Transverse colon (tissue), 4 donors: ENCODE results near the gene GRAMD1B. TPM values are rescaled to one million over a fixed set of nuclear protein-coding genes. Genes with fewer than 3 reads are reported as not detected.

ENCODE experiments used
- DNase-seq: peaks from one replicate; pipeline ENCODE4 v3.0.0-alpha.2; 2019
- H3K27ac ChIP-seq, 4 donors: fragments of 200-600 bp; sonication (generic); 2 replicates each; pipeline ENCODE4 v1.5.1; 2016 to 2018; ENCODE audit warnings: inconsistent platforms in 4 of 4
- H3K27me3 ChIP-seq: fragments of 200-600 bp; sonication (generic); 2 replicates; pipeline ENCODE4 v1.5.1; 2017; ENCODE audit warnings: inconsistent platforms
- H3K36me3 ChIP-seq, 4 donors: fragments of 200-600 bp; sonication (generic); 2 replicates each; pipeline ENCODE4 v1.5.1; 2017 to 2019; ENCODE audit warnings: inconsistent platforms in 4 of 4
- H3K4me1 ChIP-seq, 4 donors: fragments of 200-600 bp; sonication (generic); 2 replicates each; pipeline ENCODE4 v1.5.1; 2017 to 2020; ENCODE audit warnings: inconsistent platforms in 4 of 4
- H3K4me3 ChIP-seq, 4 donors: fragments of 200-600 bp; sonication (generic); 1 replicate in 1 of 4; 2 replicates in 3 of 4; pipeline versions ENCODE4 v1.5.1 to v1.6.1; 2017 to 2019; ENCODE audit warnings: inconsistent platforms in 4 of 4
- H3K9me3 ChIP-seq, 2 donors: fragments of 200-600 bp; sonication (generic); 2 replicates each; pipeline ENCODE4 v1.5.1; 2017 to 2019; ENCODE audit warnings: inconsistent platforms in 2 of 2
- EP300 ChIP-seq: sonication (generic); formaldehyde crosslinking; IDR thresholded peaks from one replicate; pipeline ENCODE4 v1.6.1; 2017; ENCODE audit warnings: antibody characterized with exemption, low read depth
- POLR2A ChIP-seq: fragments of 450-650 bp; IDR thresholded peaks from one replicate; pipeline ENCODE4 v1.6.1; 2016; ENCODE audit warnings: antibody characterized with exemption, mild to moderate bottlenecking, moderate library complexity
- POLR2AphosphoS5 ChIP-seq, 3 donors: sonication (generic); formaldehyde crosslinking; IDR thresholded peaks; one replicate each; pipeline ENCODE4 v1.6.1; 2016; ENCODE audit warnings: antibody characterized with exemption in 3 of 3
- WGBS, 2 donors: methylation state at CpG; one replicate each; pipeline ENCODE4 v1.1.5; 2018; ENCODE audit warnings: low coverage in 1 of 2; 5-methylcytosine and 5-hydroxymethylcytosine counted together
- in situ Hi-C, 4 donors: fragments of 200-750 bp; cut with MboI; loops; one replicate each; pipeline versions ENCODE4 v1.15.0 to v1.15.1; 2017; ENCODE audit warnings: low sequenced_read_pairs in 3 of 4, low pct_ligation_motif_present in 1 of 4, low pct_unique_long_range_greater_than_20kb in 1 of 4
- intact Hi-C: fragments of 100-400 bp; cut with DNase I; formaldehyde crosslinking; loops from one replicate; pipeline ENCODE4 v1.15.1; 2023; ENCODE audit warnings: low total_unique reads
- total RNA-seq, 4 donors: library from RNA; depleted of rRNA; stranded (reverse); fragments of >200 nt; gene quantifications; one replicate each; pipeline ENCODE4 v1.1.0, GENCODE V29; 2016
- TF ChIP-seq, protein P1 (sequence below), 5 experiments: fragments of 200-600 bp in 3 of 5; fragments of 450-650 bp in 2 of 5; sonication (generic) in 3 of 5; IDR thresholded peaks; 1 replicate in 2 of 5; 2 replicates in 3 of 5; pipeline ENCODE4 v1.5.1; 2016 to 2017; ENCODE audit warnings: antibody characterized with exemption in 5 of 5, inconsistent platforms in 3 of 5, mild to moderate bottlenecking in 2 of 5, moderate library complexity in 1 of 5

GRAMD1B gene
- total RNA-seq, 4 donors from 2014 or later: 4.3 to 58.4 (median 9.9) TPM

DNA sequence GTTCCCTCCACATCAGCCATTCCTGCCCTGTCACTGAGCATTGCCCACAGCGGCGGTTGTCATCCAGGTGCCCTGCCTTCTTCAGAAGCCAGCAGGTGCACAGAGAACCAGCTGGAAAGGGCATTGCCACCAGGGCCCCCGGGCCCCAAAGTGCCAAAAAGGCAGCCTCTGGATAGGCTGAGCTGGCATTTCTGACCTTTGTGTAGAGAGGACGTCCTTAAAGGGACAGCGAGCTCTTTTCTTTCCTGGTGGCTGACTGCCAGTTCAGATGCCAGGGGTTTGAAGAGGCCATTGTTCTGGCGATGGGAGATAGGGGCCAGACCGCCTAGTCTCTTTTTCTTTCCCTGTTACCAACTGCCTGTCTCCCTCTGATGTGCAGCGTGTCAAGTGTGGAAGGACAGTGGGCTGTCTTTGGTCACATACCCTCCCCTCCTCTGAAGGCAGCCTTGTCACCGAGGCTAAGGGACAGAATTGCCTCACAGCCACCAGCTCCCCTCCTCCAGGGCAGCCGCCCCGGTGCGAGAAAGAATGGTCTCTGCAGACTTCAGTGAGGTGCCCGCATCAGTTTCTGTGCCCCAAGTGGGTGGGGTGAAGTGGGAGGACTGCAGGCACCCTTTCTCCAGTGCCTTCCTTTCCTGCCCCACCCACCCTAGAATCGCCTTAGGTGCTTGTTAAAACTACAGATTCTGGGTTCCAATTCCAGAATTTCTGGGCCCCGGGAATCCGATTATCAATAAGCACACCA is 114.7 kb downstream of the GRAMD1B start:
- Histone ChIP-seq H3K27me3 (no peaks in the 10 kb centered on the region), H3K9me3 (no peaks in the 10 kb centered on the region), H3K4me1 (no peaks in the 10 kb centered on the region), H3K27ac (no peak overlapping the region), H3K4me3 (no peak overlapping the region), H3K36me3 (no peaks in the 10 kb centered on the region)
- 24 to 77% methylated on average over 3 to 16 of the region's 16 CpGs for WGBS, 2 donors
- no peak for TF ChIP-seq POLR2A
- TF ChIP-seq EP300: no peak
- no peak for TF ChIP-seq POLR2AphosphoS5 (IDR thresholded peaks at IDR 0.05)
- TF ChIP-seq, protein P1, sequence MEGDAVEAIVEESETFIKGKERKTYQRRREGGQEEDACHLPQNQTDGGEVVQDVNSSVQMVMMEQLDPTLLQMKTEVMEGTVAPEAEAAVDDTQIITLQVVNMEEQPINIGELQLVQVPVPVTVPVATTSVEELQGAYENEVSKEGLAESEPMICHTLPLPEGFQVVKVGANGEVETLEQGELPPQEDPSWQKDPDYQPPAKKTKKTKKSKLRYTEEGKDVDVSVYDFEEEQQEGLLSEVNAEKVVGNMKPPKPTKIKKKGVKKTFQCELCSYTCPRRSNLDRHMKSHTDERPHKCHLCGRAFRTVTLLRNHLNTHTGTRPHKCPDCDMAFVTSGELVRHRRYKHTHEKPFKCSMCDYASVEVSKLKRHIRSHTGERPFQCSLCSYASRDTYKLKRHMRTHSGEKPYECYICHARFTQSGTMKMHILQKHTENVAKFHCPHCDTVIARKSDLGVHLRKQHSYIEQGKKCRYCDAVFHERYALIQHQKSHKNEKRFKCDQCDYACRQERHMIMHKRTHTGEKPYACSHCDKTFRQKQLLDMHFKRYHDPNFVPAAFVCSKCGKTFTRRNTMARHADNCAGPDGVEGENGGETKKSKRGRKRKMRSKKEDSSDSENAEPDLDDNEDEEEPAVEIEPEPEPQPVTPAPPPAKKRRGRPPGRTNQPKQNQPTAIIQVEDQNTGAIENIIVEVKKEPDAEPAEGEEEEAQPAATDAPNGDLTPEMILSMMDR (IDR thresholded peaks at IDR 0.05): no peak
- in situ Hi-C loops (no loop called here), intact Hi-C loops (no loop called here)
- no peak for DNase-seq

DNA sequence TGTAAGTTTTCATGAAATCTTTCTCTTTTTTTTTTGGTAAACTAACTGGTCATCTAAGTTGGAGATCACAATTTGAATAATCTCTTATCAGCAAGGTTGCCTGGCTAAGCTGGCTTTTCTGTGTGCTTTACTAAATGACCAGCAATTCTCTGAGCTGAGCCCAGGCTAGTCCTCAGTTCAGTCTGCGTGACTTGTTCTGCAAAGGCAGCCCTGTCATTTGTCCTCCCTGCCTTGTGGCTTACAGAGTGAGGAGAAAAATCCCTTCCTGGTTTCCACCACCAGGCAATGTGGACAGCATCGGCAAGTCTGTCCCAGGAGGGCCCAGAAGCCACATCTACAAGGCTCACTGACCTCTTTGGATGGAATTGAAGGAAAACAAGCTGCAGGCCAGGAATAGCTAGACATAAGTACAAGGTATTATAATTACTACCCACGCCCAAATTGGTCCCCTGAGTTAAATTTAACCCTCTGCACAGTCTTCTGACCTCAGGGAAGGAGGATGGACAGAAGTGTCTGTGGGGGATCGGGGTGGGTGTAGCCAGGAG is 115.7 kb downstream of the GRAMD1B start:
- Histone ChIP-seq H3K4me3 (no peak overlapping the region), H3K27ac (no peak overlapping the region), H3K4me1 (no peaks in the 10 kb centered on the region), H3K36me3 (no peaks in the 10 kb centered on the region), H3K27me3 (no peaks in the 10 kb centered on the region), H3K9me3 (no peaks in the 10 kb centered on the region)
- in situ Hi-C loops (no loop called here), intact Hi-C loops (no loop called here)
- no peak for DNase-seq
- TF ChIP-seq, protein P1 (IDR thresholded peaks at IDR 0.05): no peak
- TF ChIP-seq POLR2AphosphoS5 (IDR thresholded peaks at IDR 0.05): no peak
- TF ChIP-seq EP300: no peak
- TF ChIP-seq POLR2A: no peak
- WGBS, 2 donors: 80 to 88% methylated on average over 2 to 4 of the region's 4 CpGs

DNA sequence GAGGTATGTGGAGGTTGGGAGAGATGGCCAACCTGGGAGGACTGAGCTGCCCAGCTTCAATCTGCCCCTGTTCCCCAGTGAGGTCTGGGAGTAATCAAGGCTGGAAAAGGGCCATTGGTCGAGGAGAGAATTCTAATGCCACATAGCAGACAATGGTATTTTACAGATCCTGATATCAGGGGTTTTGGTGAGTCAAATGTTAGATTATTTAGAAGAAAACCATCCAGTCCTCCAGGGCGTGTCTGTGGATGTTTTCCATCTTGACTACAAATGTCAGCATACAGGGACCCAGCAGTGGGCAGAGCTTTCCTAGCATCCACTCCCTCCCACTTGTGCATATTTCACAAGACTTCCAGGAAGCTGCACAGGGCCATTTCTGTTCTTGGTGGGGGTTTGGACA is 116.4 kb downstream of the GRAMD1B start:
- WGBS, 2 donors: 20 to 82% methylated on average over 1 to 2 of the region's 2 CpGs
- H3K36me3 ChIP-seq: no peaks in the 10 kb centered on the region
- intact Hi-C loops (no loop called here), in situ Hi-C loops (no loop called here)
- H3K9me3 ChIP-seq: no peaks in the 10 kb centered on the region
- no peak for DNase-seq
- no peaks in the 10 kb centered on the region for H3K27me3 ChIP-seq
- TF ChIP-seq EP300: no peak
- no peak for TF ChIP-seq POLR2A
- TF ChIP-seq, protein P1 (IDR thresholded peaks at IDR 0.05): no peak
- no peak for TF ChIP-seq POLR2AphosphoS5 (IDR thresholded peaks at IDR 0.05)
- H3K4me1 ChIP-seq: no peaks in the 10 kb centered on the region
- no peak overlapping the region for H3K4me3 ChIP-seq
- no peak overlapping the region for H3K27ac ChIP-seq

DNA sequence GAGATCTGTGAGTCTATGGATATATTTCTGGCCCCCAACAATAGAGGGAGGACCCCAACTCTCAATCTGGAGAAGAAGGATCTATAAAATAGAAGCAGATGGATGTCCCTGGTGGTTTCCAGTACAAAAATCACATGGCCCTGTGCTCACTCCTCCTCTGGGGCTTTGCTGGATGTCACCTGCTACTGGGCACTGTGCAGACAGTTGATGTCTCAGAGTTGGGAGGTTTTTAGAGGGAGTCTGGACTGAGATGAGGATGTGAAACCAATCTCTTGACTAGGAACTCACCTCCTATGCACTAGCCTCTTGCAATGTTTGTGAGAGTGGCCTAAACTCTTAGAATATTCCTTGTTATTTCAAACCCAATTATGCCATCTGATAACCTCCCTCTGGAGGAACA is 117.1 kb downstream of the GRAMD1B start:
- Histone ChIP-seq H3K4me3 (no peak overlapping the region), H3K4me1 (no peaks in the 10 kb centered on the region), H3K9me3 (no peaks in the 10 kb centered on the region), H3K27ac (no peak overlapping the region), H3K27me3 (no peaks in the 10 kb centered on the region), H3K36me3 (no peaks in the 10 kb centered on the region)
- intact Hi-C loops (no loop called here), in situ Hi-C loops (no loop called here)
- DNase-seq: no peak
- TF ChIP-seq, protein P1 (IDR thresholded peaks at IDR 0.05): no peak
- TF ChIP-seq POLR2AphosphoS5 (IDR thresholded peaks at IDR 0.05) (no peak), EP300 (no peak), POLR2A (no peak)
